Gastrocnemius medialis (tissue), 4 donors: ENCODE data around the gene LASP1NB.

Experiments
- CTCF ChIP-seq, 5 experiments: fragments of 450-650 bp in 3 of 5; fragments of 200-600 bp in 2 of 5; sonication (generic) in 2 of 5; IDR thresholded peaks in 4 of 5; conservative IDR thresholded peaks in 1 of 5; 1 replicate in 4 of 5; 2 replicates in 1 of 5; pipeline ENCODE4 v1.5.1; 2016 to 2019; ENCODE audit warnings: antibody characterized with exemption in 5 of 5, mild to moderate bottlenecking in 3 of 5, moderate library complexity in 3 of 5
- POLR2A ChIP-seq, 2 donors: fragments of 450-650 bp; IDR thresholded peaks; one replicate each; pipeline ENCODE4 v1.6.1; 2017; ENCODE audit warnings: antibody characterized with exemption in 2 of 2, mild to moderate bottlenecking in 2 of 2, moderate library complexity in 2 of 2

DNA sequence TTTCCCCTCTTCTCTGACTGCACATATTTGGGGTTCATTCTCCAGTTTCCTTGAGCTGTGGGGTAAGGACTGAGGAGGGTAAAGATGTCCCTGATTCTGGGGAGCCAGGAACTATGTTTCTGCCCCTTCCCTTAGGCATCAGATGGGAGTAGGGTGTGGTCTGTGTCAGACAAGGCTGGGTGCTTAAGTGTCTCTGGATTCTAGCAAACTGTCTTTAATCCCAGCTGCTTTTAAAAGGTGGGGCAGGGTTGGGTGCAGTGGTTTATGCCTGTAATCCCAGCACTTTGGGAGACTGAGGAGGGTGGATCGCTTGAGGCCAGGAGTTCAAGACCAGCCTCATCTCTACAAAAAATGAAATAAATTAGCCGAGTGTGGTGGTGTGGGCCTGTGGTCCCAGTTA lies 42.5 kb upstream of the LASP1NB start:
- TF ChIP-seq CTCF (IDR thresholded peaks at IDR 0.05 in 4 of 5, conservative IDR thresholded peaks at IDR 0.05 in 1 of 5) (no peak), POLR2A (IDR thresholded peaks at IDR 0.05) (no peak)
